Muscle of back (tissue), 11 donors: ENCODE results near the gene TMEM150A. TPM values are rescaled to one million over a fixed set of nuclear protein-coding genes. Genes with fewer than 3 reads are reported as not detected.
"Not testable (repeated sequence)": the region's sequence is repeated elsewhere in the genome, so short reads cannot be mapped to it uniquely, and the experiment has no call there.

Experiments
- DNase-seq, 3 donors: peaks; one replicate each; pipeline versions ENCODE4 v3.0.0 to v3.0.0-alpha.2; 2013
- polyA plus RNA-seq, 10 donors: library from polyadenylated mRNA; unstranded; fragments of 120-200 nt; gene quantifications; one replicate each; pipeline ENCODE4 v1.2.1, GENCODE V29; 2013; ENCODE audit not compliant: insufficient read length in 10 of 10

The TMEM150A gene
- polyA plus RNA-seq, 10 donors, result 7.5 to 12.6 (median 8.4) TPM

- DNase-seq, result peak in 1 of 3 donors; percentile 49
Observed at GRCh38 chr2:85577386-85578242, 24.9 kb downstream of the TMEM150A start, which contains the start of gene VAMP8. Gene VAMP8 (plus strand): TSS chr2:85577586. CDS start chr2:85577647, 61 bp downstream.

DNA sequence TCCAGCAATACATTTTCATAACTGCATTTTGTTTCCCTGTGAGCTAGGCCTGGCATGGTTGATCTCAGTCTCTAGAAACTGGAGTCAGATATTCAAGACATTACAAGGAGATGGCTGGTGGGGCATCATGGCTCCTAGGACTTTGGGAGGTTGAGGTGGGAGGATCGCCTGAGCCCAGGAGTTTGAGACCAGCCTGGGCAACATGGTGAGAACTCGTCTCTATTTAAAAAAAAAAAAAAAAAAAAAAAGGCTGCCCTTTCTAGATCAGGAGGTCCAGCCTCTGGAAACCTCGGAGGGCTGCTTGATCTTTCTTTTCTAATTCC is 25.5 kb downstream of the TMEM150A start:
- DNase-seq, result no peak

DNA sequence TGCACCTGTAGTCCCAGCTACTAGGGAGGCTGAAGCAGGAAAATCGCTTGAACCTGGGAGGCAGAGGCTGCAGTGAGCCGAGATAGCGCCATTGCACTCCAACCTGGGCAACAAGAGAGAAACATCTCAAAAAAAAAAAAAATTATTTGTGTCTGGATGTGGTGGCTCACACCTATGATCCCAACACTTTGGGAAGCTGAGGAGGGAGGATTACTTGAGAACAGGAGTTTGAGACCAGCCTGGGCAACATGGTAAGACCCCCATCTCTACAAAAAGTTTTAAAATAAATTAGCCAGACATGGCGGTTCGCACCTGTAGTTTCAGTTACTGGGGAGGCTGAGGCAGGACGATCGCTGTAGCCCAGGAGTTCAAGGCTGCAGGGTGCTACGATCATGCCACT is 26.8 kb downstream of the TMEM150A start:
- no peak for DNase-seq

GRCh38 chr2:85566265-85566664 is 36.2 kb downstream of the TMEM150A start:
- DNase-seq, result no peak

DNA sequence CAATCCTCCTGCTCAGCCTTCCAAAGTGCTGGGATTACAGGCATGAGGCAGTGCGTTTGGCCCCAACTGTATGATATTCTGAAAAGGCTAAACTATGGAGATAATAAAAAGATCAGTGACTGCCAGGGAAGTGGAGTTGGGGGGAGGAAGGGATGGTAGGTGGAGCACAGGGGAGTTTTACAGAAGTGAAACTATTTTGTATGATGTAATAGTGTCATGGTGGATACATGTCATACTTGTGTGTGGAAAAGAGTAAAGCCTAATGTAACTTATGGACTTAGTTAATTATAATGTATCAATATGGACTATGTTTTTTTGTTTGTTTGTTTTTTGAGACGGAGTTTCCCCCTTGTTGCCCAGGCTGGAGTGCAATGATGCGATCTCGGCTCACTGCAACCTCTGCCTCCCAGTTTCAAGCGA is 38.3 kb downstream of the TMEM150A start:
- DNase-seq, result no peak

DNA sequence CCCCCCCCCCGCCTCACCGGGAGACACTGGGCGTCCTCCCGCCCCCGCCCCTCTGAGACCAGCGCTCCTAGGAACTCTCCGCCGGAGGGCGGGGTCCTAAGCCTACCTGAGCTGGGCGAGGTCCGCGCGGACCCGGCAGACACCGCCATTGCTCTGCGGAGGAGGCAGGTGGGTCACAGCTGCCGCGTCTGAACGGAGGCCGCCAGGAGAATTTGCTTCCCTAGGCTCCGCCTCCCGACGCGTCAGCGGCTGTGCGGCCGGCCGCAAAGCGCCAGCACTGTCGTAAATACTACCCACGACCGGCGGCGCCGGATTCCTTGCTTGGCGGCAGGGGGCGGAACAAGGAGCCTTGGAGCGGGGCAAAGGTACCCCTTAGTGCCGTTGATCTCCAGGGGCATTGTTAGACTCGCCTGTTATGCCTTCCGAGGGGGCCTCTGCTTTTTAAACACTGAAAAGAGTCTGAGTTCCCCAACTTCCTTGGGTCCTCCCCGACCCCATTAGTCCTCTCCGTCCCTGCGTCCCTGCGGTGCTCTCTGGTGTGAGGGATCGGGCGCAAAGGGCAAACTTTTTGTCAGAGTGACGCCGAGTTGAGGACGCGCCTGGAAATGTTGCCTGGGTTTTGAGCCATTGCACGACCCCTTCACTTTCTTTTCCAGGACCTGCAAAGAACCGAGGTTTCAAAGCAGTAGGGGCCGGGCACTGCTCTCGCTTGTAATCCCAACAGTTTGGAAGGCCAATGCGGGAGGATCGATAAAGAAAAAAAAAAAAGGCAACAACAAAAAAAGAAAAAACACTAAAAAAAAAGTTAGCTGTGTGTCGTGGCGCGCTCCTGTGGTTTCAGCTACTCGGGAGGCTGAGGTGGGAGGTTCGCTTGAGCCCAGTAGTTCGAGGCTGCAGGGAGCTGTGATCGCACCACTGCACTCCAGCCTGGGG is 41.0 kb downstream of the TMEM150A start, which contains the start of gene GGCX:
Gene GGCX (minus strand): TSS at position 214 of the 933 bp plus-strand sequence. CDS start 65 bp downstream, at position 149.
- DNase-seq, result peak; percentile 93 to 98 (median 96)

DNA sequence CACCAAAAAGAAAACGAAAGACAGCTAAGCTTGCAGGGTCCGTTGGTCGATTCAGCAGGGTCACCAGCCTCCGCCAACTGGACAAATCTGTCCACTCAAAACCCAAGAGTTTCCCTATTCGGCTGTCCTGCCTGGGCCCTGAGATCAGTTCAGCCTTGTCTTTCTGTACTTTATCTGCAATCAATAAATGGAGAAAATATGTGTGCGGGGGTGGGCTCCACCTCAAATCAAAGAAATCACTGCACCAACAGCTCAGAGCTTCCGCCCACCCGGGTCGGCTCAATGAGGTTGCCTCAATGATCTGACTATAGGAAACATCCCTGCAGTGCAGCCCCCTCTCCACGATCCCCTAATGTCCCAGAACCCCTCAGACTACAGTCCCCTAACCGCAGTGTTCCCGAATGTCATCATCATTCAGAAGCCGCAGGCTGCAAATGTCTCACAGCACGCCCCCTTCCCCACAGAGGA is 41.7 kb downstream of the TMEM150A start:
- DNase-seq, result no peak

DNA sequence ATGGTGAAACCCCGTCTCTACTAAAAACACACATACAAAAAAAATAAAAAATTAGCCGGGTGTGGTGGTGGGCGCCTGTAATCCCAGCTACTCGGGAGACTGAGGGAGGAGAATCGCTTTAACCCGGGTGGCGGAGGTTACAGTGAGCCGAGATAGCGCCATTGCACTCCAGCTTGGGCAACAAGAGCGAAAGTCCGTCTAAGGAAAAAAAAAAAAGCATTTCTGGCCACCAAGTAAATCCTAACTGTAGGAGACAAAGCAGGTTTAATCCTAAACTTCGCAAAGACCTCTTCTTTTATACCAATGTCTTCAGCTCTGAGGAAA is 42.1 kb downstream of the TMEM150A start:
- DNase-seq, result not testable (repeated sequence)

- DNase-seq, result no peak
Observed at GRCh38 chr2:85558160-85558559, 44.3 kb downstream of the TMEM150A start.

DNA sequence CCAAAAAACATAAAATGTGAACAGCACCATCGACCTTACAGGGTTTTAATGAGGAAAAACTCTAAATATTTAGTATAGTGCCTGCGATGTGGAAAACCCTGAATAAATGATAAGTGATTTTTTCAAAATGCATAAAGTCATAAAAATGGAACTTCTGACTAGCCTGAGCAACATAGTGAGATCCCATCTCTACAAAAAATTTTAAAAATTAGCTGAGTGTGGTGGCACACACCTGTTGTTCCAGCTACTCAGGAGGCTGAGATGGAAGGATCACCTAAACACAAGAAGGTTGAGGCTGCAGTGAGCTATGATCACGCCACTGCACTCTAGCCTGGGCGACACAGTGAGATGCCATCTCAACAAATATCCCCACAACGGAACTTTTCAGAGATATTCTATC is 45.4 kb downstream of the TMEM150A start:
- no peak for DNase-seq

DNA sequence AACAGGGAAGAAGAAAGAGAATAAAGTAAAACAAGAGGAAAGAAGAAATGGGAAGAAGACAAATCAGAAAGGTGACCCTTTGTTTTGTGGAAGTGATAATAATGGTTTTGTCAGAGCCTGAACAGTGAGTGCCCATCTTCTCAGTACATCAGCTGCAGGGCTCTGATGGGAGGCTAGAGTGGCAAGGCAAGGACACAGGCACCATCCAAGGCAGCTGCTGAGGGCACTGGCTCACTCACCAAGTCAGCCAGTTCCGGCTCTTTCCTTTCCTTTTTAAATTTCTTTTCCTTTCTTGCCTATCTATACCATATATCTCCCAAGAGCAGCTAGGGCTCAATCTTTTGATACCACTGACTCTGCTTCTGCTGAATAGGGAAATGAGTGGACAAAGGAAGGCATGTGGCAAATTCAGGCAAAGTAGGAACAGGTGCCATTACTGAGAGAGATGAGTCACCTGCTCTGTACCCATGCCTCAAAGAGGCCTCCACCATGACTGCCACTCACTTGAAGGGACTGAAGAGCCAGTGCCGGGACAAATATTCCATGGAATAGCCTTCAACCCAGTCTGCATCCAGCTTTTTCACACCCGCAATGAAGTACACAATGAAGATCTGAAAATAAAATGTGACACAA is 47.4 kb downstream of the TMEM150A start:
- DNase-seq, result no peak

- DNase-seq, result no peak
Observed at GRCh38 chr2:85553184-85553583, 49.3 kb downstream of the TMEM150A start.

DNA sequence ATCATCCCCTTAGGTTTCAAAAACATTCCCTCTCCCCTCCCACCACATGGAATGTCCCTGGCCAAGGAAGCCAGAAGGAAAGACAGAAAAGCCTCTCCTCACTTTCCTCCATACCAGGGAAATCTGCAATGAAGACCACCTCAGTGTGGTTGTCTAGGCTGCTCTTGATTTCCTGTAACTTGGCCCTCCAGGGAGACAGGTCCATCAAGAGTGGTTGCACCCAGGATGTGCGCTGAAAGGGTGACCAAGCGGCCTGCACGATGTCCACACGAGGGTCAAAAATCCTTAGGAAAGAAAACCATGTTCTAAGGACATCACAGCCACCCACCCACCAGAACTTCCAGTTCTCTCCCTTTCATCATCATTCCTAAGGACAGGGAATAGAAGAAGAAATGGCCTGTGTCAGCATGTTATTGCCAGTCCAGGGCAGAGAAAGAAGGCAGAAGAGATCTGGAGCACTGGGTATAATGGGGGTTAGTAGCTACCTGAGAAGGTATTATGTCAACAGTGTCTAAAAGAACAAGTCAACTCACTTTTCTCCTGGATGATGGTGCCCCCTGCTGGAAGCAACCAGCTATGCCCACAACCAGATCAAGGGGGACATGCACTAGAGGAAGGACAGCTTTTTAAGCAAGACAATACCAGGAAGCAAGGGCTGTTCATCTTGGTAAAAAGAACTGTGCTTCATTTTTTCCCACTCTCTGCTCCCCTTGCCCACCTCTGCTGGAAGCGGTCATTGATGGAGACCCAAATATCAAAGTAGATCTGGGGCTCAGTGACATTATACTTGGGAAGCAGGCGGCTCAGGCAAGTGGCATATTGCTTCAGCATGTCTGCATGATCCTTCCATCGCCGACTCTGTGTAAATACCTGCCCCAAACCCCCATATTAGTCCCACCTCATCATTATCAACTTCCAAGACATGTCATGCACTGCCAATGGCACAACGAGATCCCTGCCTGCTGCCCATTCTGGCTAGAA is 50.5 kb downstream of the TMEM150A start:
- DNase-seq, result peak; percentile 69 to 85 (median 83)

GRCh38 chr2:85550486-85550885 is 52.0 kb downstream of the TMEM150A start:
- DNase-seq, result no peak

DNA sequence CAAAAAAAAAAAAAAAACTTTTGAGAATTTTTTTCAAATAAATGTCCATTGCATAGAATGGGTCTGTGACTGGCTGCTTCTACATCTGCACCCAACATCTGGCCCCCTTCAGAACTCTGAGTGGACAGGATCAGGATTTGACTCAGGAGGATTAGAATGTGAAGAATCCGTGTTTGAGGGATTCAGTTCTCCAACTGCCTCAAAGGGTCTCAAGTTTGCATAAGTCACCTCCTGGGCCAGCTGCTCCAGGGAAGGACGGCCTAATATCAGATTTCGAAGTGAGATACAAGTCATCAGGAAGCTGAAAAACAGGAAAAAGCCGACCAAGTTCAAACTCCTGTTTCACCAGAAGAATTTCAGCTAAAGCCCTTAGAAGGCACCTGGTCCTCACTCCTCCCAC is 52.7 kb downstream of the TMEM150A start:
- DNase-seq, result peak in 1 of 3 donors; percentile 74

GRCh38 chr2:85549095-85549494 is 53.4 kb downstream of the TMEM150A start:
- no peak for DNase-seq

GRCh38 chr2:85548608-85548900 is 53.9 kb downstream of the TMEM150A start:
- no peak for DNase-seq
